KMS-11 (cell line): Measurements from ENCODE around the gene SLC23A2.

Source experiments
- H2AFZ ChIP-seq: fragments of 200-600 bp; sonication (generic); 2 replicates; pipeline ENCODE4 v1.6.1; 2016; ENCODE audit warnings: antibody characterized with exemption, mixed run types, low read depth
- H3K27ac ChIP-seq: fragments of 200-600 bp; sonication (generic); 2 replicates; pipeline ENCODE4 v1.6.1; 2016; ENCODE audit warnings: mild to moderate bottlenecking, mixed run types
- H3K27me3 ChIP-seq: fragments of 200-600 bp; sonication (generic); 2 replicates; pipeline ENCODE4 v1.6.1; 2017; ENCODE audit warnings: mild to moderate bottlenecking, low read depth, mixed run types, moderate library complexity; ENCODE audit not compliant: insufficient read depth
- H3K36me3 ChIP-seq: fragments of 200-600 bp; sonication (generic); 2 replicates; pipeline ENCODE4 v1.6.1; 2017; ENCODE audit warnings: mild to moderate bottlenecking, mixed run types; ENCODE audit not compliant: insufficient read depth
- H3K4me1 ChIP-seq: fragments of 200-600 bp; sonication (generic); 2 replicates; pipeline ENCODE4 v1.6.1; 2016; ENCODE audit warnings: mild to moderate bottlenecking, low read depth, mixed run types; ENCODE audit not compliant: poor library complexity, severe bottlenecking
- H3K4me2 ChIP-seq: fragments of 200-600 bp; sonication (generic); 2 replicates; pipeline ENCODE4 v1.7.0; 2016; ENCODE audit warnings: mild to moderate bottlenecking, mixed run types
- H3K4me3 ChIP-seq: fragments of 200-600 bp; sonication (generic); IDR thresholded peaks from 2 replicates; pipeline ENCODE4 v1.6.1; 2017; ENCODE audit warnings: low read depth, low read length, mixed read lengths; ENCODE audit not compliant: insufficient read depth
- H3K79me2 ChIP-seq: fragments of 200-600 bp; sonication (generic); 2 replicates; pipeline ENCODE4 v1.6.1; 2016; ENCODE audit warnings: low read depth, mixed run types; ENCODE audit not compliant: insufficient read depth
- H3K9ac ChIP-seq: fragments of 200-600 bp; sonication (generic); 2 replicates; pipeline ENCODE4 v1.6.1; 2016; ENCODE audit warnings: mild to moderate bottlenecking, mixed run types
- H4K20me1 ChIP-seq: fragments of 200-600 bp; sonication (generic); 2 replicates; pipeline ENCODE4 v1.6.1; 2016; ENCODE audit warnings: mild to moderate bottlenecking, mixed run types; ENCODE audit not compliant: insufficient read depth
- TF ChIP-seq, protein P1 (sequence below): fragments of 200-600 bp; sonication (generic); conservative IDR thresholded peaks from 2 replicates; pipeline ENCODE4 v1.6.1; 2017; ENCODE audit warnings: low read depth, mild to moderate bottlenecking, antibody characterized with exemption, low read length, moderate library complexity, mixed read lengths

SLC23A2 gene

DNA sequence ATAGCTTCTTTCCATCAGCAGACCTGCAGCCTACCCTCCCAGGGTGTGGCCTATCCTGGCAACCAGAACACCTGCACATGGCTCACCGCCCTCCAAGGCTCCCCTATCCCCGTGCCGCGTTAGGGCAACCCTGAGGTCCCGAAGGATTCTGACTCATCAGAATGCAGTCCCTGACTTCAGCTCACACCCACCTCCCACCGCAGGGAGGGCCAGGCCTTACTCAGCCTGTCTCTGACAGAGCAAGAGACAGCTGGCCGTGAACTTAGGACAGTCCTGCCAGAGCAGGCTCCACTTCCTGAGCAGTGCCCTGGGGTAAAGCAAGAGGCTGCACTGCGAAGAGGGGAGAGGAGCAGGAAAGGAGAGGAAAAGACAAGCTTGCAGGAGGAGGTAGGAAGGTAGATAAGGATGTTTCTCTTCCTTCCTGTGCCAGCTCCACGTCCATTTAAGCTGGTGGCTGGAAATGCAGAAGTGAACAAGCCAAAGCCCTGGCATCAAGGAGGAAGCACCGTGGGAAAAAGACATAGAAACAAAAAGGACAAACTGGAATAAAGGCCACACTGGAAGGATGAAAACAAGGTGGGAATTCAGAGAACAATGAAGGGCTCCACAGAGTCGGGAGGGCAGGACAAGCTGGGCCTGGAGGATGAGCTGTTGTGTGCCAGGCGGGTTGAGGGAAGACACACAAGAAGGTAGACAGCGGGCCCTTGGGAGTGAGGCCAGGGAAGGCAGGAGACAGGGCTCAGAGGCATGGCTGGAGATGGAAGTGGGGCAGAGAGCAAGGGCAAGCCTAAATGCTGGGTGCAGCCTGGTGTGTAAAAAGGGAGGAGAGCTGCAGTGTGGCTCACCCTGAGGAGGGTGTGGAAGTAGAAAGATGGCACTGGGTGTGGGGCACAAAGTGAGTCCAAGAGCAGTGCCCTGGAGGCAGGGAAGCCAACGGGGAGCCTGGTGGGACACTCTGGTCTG, 102.7 kb downstream of the SLC23A2 start:
- Histone ChIP-seq H3K4me2 (no peak overlapping the region), H3K36me3 (no peaks in the 10 kb centered on the region)

GRCh38 chr20:4897600-4897999, 103.7 kb downstream of the SLC23A2 start:
- no peak overlapping the region for H3K9ac ChIP-seq

More for the DNA sequence above, 102.7 kb downstream of the SLC23A2 start:
- Histone ChIP-seq H3K27me3 (no peaks in the 10 kb centered on the region), H3K79me2 (no peaks in the 10 kb centered on the region), H3K27ac (no peak overlapping the region), H3K9ac (no peak overlapping the region), H3K4me3 (no peak overlapping the region), H2AFZ (no peak overlapping the region), H4K20me1 (no peaks in the 10 kb centered on the region), H3K4me1 (no peaks in the 10 kb centered on the region)
- TF ChIP-seq, protein P1, sequence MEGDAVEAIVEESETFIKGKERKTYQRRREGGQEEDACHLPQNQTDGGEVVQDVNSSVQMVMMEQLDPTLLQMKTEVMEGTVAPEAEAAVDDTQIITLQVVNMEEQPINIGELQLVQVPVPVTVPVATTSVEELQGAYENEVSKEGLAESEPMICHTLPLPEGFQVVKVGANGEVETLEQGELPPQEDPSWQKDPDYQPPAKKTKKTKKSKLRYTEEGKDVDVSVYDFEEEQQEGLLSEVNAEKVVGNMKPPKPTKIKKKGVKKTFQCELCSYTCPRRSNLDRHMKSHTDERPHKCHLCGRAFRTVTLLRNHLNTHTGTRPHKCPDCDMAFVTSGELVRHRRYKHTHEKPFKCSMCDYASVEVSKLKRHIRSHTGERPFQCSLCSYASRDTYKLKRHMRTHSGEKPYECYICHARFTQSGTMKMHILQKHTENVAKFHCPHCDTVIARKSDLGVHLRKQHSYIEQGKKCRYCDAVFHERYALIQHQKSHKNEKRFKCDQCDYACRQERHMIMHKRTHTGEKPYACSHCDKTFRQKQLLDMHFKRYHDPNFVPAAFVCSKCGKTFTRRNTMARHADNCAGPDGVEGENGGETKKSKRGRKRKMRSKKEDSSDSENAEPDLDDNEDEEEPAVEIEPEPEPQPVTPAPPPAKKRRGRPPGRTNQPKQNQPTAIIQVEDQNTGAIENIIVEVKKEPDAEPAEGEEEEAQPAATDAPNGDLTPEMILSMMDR = no peak

DNA sequence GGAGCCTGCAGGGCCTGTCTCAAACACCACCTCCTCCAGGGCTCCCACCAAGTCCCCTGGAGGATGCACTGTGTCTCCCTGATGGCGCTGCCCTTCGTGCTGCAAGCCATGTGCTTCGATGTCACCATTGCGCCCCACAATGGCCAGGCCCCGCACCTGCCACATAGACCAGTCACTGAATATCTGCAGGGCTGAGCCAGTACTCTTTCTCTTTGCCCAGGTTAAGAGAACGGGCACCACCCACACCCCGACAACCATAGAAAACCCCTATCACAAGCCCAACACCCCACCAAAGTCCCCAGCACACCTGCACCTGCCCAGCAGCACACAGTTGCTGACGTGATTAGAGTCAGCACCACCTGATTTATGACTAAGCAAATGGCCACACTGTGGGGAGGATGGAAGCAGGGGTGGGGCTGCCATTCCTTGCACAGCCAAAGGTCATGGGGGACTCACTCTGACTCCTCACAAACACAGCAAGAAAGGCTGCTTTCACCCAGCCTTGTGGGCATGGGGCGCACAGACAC, 104.3 kb downstream of the SLC23A2 start:
- Histone ChIP-seq H4K20me1 (no peaks in the 10 kb centered on the region), H3K9ac (no peak overlapping the region), H3K4me1 (no peaks in the 10 kb centered on the region), H3K36me3 (no peaks in the 10 kb centered on the region), H3K27me3 (no peaks in the 10 kb centered on the region), H3K79me2 (no peaks in the 10 kb centered on the region), H3K4me3 (no peak overlapping the region), H2AFZ (no peak overlapping the region), H3K27ac (no peak overlapping the region), H3K4me2 (no peak overlapping the region)
- TF ChIP-seq, protein P1 = no peak

More at GRCh38 chr20:4897600-4897999, 103.7 kb downstream of the SLC23A2 start:
- Histone ChIP-seq H3K79me2 (no peaks in the 10 kb centered on the region), H4K20me1 (no peaks in the 10 kb centered on the region), H3K4me1 (no peaks in the 10 kb centered on the region), H2AFZ (no peak overlapping the region), H3K36me3 (no peaks in the 10 kb centered on the region), H3K4me3 (no peak overlapping the region), H3K4me2 (no peak overlapping the region), H3K27me3 (no peaks in the 10 kb centered on the region), H3K27ac (no peak overlapping the region)
- TF ChIP-seq, protein P1 = no peak

DNA sequence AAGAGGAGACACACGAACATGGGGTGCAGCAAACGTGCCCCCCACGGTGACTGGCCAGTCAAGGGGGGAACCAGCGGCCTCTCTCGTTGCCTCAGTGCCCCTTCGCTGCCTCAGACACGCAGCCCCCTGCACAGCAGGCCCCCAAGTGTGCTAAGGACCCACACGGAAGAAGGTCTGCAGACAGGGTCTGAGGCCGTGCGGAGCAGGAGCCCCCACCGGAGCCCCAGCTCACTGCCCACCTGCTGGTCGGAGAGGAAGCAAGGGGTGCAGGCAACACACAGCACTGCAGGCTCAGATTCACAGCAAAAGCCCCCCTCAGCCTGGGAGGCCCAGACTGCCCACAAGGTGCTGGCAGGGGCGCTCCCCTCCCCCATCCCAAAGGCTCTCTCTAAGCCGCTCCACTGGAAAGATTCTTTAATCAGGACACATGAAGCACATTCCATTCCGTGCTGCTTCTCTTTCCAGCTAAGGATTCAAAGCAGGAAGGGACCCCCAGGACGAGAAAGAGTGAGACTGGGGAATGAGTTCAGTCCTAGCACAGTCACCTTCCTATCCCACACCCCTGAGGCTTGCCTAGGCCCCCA, 105.1 kb downstream of the SLC23A2 start:
- Histone ChIP-seq H3K9ac (no peak overlapping the region), H4K20me1 (no peaks in the 10 kb centered on the region), H3K4me3 (no peak overlapping the region), H3K4me1 (no peaks in the 10 kb centered on the region), H3K4me2 (no peak overlapping the region), H2AFZ (no peak overlapping the region), H3K79me2 (no peaks in the 10 kb centered on the region), H3K27me3 (no peaks in the 10 kb centered on the region), H3K27ac (no peak overlapping the region), H3K36me3 (no peaks in the 10 kb centered on the region)
- TF ChIP-seq, protein P1 = no peak
